ENCODE results near the gene ZMYM5.

DNA sequence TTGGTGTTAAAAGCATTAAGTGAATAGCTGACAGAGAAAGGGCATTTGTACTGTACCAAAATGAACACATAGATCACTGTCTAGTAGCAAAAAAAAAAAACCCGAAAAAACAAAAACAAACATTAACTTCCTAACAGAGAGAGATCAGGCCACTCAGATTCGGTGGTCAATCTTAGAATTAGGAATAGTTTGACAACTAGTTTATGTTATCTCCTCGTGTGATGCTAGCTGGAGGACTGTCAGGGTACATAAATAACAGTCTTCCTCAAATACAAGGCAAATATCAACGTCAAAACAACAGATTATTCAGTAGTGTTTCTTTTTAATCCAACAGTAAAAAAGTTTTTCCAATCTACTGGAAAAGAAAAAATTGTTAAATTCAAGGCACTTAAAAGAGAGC lies 1.7 kb downstream of the ZMYM5 start:
- TF ChIP-seq, protein P1, sequence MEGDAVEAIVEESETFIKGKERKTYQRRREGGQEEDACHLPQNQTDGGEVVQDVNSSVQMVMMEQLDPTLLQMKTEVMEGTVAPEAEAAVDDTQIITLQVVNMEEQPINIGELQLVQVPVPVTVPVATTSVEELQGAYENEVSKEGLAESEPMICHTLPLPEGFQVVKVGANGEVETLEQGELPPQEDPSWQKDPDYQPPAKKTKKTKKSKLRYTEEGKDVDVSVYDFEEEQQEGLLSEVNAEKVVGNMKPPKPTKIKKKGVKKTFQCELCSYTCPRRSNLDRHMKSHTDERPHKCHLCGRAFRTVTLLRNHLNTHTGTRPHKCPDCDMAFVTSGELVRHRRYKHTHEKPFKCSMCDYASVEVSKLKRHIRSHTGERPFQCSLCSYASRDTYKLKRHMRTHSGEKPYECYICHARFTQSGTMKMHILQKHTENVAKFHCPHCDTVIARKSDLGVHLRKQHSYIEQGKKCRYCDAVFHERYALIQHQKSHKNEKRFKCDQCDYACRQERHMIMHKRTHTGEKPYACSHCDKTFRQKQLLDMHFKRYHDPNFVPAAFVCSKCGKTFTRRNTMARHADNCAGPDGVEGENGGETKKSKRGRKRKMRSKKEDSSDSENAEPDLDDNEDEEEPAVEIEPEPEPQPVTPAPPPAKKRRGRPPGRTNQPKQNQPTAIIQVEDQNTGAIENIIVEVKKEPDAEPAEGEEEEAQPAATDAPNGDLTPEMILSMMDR (IDR thresholded peaks at IDR 0.05): no peak
- TF ChIP-seq EP300 (IDR thresholded peaks at IDR 0.05) (no peak), POLR2A (IDR thresholded peaks at IDR 0.05) (no peak), POLR2AphosphoS5 (IDR thresholded peaks at IDR 0.05) (no peak)
